GM23338 (cell line): Measurements from ENCODE around the gene REPS1.

Source experiments
- CTCF ChIP-seq, 2 experiments: fragments of 200-600 bp in 1 of 2; sonication (generic) in 1 of 2; conservative IDR thresholded peaks; 2 replicates each; pipeline versions ENCODE4 v1.5.1 to v1.6.1; 2016 to 2017; ENCODE audit warnings: antibody characterized with exemption in 2 of 2, low read depth in 2 of 2, mild to moderate bottlenecking in 2 of 2, moderate library complexity in 1 of 2
- EZH2 ChIP-seq: fragments of 200-600 bp; sonication (generic); IDR thresholded peaks from one replicate; pipeline ENCODE4 v1.8.0; 2017; ENCODE audit warnings: antibody characterized with exemption, mild to moderate bottlenecking, low read depth; ENCODE audit not compliant: unreplicated experiment
- POLR2AphosphoS5 ChIP-seq: IDR thresholded peaks from 2 replicates; pipeline ENCODE4 v1.6.1; 2016; ENCODE audit warnings: antibody characterized with exemption, low read depth
- STAT1 ChIP-seq: IDR thresholded peaks from one replicate; pipeline ENCODE4 v1.6.1; 2016; ENCODE audit warnings: antibody characterized with exemption; ENCODE audit not compliant: unreplicated experiment

- TF ChIP-seq CTCF (conservative IDR thresholded peaks at IDR 0.05; ENCODE audit: low read depth in 2 of 2), result no peak
- TF ChIP-seq STAT1, result no peak
- TF ChIP-seq POLR2AphosphoS5, result no peak
- TF ChIP-seq EZH2, result no peak
Measured at GRCh38 chr6:138970856-138971425, 17.1 kb downstream of the REPS1 start.
